HG02623 (cell line): ENCODE measurements around the gene STEEP1.
"Not testable (repeated sequence)": the region's sequence is repeated elsewhere in the genome, so short reads cannot be mapped to it uniquely, and the experiment has no call there.

Experiments
- ATAC-seq: cut with Tn5 transposase; IDR thresholded peaks from one replicate; pipeline ENCODE4 v1.9.1; 2021; ENCODE audit warnings: moderate library complexity; ENCODE audit not compliant: unreplicated experiment

Gene STEEP1

GRCh38 chrX:119537487-119537886 is 27.7 kb downstream of the STEEP1 start:
- ATAC-seq: no peak

- ATAC-seq: no peak
Observed at GRCh38 chrX:119529345-119530276, 35.6 kb downstream of the STEEP1 start.

DNA sequence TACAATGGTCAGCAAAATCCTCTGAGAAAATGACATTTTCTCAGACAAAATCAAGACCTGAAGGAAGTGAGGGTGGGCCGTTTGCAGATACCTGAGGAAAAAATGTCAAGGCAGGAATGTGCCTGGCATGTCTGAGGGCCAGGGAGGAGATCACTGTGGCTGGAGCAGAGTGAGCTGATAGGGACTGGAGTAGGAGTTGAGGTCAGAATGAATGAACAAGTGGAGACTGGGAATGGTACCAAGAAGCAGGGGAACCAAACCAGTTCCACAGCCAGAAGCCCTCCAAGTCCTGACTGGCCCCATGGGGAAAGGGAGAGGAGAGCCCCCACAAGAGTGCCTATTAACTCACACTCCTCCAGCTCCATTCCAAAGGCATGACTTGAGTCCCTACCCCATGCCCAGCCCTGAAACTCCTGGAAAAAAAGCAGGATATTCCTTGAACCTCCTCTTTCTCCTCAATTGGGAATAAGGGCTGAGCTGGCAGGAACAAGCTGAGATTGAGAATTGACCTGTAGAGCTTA is 41.5 kb downstream of the STEEP1 start:
- ATAC-seq: no peak

- ATAC-seq: no peak
Observed at GRCh38 chrX:119521246-119521645, 44.0 kb downstream of the STEEP1 start.

- ATAC-seq: no peak
Observed at GRCh38 chrX:119518371-119518770, 46.8 kb downstream of the STEEP1 start.

DNA sequence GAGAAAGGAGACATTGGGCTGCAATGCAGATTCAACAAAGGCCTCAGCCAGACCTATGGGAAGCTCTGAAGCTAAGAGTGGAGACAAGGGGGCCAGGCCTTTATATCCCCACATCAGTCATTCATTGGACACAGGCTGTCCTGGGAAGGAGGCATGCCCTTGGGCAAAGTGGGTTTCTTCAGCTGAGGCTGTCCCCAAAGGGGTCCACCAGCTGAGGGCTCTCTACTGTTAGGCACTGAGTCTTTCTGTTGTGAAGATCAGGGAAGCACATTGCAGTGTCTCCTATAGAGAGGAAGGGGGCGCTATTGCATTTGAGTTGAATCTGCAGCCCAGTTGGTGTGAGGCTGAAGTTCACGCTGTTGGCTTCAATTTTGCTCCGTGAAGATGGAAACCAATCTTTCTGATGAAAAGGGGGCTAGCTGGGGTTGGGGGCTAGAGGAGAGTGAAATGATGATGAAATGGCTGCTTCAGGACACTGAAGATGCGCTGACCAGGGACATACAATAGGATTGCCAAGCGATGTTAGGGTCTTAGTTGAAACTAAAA is 49.0 kb downstream of the STEEP1 start:
- ATAC-seq: no peak

DNA sequence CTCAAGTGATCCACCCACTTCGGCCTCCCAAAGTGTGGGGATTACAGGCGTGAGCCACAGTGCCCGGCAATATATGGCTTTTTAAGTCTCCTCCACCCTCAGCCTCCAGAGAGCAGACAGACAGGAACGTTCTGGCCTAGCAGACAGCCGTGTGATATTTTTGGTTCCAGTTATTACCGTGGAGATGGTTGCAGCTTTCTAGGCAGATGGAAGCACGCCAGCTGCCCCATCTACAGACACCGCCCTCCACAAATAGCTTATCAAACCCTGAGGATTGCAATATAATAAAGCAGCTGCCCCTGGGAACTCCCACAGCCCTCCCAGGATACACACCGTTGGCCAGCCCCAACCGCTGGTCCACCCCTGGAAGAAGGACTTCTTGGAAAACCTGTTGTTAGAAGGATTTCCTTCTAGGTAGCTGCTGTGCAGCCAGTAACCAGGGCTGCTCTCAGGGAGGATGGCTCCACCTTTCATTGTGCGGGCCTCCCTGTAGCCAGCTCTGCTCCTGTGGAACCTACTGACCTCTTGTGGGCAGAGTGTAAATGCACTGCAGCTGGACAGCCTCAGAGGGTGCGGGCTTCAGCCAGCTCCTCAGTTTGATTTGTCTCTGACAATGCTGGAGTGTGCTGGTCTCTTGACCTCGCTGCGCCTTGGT is 52.9 kb downstream of the STEEP1 start:
- no peak for ATAC-seq

DNA sequence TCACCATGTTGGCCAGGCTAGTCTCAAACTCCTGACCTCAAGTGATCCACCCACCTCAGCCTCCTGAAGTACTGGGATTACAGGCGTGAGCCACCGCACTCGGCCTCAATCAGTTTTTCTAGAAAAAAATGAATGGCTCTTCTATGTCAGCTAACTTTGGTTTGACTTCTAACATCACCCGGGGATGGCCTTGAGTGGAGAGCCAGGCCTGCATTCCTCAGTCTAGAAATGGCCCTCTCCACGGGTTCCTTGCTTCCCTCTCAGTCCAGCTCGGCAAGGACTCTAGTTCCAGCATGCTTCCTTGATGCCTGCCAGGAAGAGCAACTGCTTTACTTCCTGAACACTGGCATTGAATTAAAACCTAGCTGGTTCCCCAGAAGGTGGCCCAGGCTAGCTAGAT is 58.0 kb downstream of the STEEP1 start:
- no peak for ATAC-seq

GRCh38 chrX:119505945-119506344 is 59.3 kb downstream of the STEEP1 start:
- no peak for ATAC-seq

DNA sequence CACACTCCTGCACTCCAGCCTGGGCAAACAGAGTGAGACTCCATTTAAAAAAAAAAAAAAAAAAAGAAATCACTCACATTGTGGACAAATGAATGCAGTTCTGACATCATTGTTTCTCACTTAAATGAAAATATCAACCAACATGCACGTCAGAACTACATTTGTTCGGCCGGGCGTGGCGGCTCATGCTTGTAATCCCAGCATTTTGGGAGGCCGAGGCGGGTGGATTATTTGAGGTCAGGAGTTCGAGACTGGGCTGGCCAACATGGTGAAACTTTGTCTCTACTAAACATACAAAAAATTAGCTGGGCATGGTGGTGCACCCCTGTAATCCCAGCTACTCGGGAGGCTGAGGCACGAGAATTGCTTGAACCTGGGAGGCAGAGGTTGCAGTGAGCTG is 60.1 kb downstream of the STEEP1 start:
- not testable (repeated sequence) for ATAC-seq

DNA sequence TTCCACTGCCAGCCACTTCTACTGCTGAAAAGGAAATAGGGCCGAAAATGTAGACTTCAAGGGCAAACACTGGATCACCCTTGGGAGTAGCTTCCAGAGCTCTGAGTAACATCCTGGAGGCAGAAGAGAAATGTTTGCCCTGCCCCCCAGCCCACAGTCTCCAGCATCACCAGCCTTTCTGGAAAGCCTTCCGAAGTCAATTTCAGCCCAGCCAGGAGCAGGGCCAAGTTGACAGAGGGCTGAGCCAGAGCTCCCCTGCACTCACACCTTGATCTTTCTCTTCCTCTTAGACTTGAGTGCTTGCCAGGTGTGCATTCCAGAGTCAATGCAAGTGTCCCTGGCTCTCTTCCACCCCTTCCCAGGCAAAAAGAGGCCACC is 61.7 kb downstream of the STEEP1 start:
- no peak for ATAC-seq

GRCh38 chrX:119502727-119503483 is 62.3 kb downstream of the STEEP1 start:
- no peak for ATAC-seq

DNA sequence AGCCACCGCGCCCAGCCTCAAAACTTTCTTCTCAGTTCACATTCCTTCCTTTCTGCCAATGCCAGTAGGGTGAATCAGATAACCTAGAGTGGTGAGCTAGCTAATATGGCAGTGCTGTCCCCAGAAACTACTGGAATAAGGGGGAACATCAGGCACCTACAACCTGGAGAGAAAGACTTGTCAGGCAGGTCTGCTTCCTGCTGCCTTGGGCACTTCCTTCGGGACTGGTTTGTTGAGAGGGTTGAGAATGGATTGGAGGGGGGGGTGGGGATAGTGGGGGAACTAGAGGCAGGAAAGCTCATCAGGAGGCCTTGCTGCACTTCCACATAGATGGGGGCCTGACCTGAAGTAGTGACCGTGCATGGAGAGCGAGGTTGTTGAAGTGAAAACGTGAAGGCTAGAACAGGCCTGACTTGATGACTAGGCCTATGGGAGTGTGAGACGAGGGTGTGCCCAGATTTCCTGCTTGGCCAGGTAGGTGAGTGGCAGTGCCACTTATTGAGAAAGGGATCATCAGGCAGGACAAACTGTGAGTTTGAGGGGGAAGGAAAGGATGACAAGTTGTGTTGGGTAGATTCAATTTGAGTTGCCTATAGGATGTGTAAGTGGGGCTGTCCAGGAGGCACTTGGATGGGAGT is 63.6 kb downstream of the STEEP1 start:
- no peak for ATAC-seq

DNA sequence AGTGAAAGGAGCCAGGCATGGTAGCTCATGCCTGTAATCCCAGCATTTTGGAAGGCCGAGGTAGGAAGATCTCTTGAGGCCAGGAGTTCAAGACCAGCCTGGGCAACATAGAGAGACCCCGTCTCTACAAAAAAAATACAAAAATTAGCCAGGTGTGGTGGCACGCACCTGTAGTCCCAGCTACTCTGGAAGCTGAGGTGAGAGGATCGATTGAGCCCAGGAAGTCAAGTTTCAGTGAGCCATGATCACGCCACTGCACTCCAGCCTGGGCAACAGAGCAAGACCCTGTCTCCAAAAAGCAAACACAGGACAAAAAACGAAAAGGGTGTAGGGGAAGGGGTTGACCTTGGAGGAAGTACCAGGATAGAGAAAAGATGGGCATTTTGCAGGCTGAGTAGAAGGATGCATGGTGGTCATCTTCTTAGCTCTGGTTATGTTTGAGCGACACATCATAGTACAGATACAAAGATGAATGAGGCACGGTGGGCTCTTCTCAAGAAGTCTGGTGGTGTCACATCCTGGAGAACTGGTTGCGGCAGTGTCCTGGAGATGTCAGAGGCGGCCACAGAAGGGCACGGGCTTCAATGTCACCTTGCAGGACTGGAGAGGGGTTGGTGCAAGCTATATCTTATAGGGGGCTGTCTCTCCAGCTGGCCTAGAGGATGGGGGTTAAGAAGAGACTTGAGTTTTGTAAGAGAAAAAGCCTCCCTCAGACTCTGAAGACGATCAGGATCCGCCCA is 65.0 kb downstream of the STEEP1 start:
- no peak for ATAC-seq

DNA sequence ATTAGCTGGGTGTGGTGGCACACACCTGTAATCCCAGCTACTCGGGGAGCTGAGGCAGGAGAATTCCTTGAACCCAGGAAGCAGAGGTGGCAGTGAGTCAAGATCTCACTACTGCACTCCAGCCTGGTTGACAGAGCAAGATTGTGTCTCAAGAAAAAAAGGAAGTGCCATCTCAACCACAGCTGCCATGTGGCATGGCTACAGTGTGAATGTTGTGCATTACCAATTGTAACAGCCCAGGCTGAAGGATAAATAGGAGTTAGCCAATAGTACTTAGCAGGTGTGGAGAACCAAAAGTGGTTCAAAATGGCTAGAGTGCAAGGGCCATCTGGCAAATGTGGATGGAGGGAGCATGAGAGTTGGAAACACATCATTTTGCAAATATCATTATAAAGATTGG is 68.0 kb downstream of the STEEP1 start:
- ATAC-seq: no peak

DNA sequence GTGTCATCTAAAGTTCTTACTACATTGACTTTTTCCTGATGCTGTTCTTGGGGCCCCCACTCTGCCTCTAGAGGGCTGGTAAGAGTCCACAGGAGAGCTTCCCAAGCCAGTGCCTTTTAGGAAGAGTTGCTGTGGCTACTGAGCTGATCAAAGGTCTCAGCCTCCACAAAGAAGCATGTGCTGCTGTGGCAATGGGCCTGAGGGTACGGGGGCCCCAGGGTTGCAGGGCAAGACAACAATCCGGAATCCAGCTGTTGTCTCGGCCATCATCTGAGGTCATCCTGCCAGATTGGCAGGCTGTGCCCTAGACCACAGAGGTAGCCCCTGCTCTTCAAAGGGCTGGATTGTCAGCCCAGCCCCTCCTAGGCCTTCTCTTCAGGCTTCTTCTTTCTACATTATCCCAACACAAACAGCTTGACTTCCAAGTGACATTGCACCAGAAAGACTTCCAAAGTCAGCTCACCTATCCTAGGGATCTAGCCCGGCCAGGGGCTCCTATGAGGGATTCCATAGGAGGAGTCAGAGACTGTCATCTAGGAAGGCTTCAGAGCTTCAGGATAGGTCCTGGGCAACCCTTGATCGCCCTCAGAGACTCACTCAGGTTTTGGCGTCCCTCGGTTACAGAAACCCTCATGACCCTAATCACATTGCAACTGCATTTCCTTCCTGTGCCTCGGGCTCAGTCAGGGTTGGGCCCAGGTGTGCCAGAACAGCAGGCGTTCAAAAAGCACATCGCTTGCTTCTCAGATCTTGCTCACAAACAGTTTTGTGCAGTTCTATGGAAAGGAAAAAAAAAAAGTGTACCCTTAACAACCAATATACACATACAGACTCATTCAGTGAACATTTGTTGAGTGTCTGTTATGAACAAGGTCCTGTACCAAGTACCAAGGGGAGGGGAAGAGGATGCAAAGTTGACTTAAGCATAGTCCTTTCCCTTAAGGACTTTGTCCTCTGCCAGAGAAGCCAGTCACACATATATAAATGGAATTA is 69.2 kb downstream of the STEEP1 start:
- ATAC-seq: no peak

DNA sequence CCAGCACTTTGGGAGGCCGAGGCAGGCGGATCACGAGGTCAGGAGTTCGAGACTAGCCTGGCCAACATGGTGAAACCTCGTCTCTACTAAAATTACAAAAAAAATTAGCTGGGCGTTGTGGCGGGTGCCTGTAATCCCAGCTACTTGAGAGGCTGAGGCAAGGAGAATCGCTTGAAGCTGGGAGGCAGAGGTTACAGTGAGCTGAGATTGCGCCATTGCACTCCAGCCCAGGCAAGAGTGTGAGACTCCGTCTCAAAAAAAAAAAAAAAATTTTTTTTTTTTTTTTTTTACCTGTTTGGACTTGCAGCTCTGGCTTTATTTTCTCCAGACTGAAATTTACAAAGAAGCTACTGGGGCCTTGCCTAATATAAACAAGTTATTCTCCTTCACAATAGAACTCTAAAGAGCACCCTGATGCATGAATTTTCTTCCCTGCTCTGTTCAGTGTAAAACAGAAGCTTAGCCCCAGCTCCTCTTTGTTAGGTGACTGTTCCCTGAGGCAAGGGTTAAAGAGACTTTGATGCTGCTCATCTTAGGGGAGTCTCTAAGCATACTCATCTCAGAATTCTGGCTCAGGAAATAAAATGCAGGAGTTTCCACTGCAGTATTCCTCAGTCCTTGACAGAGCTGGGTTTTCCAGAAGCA is 71.2 kb downstream of the STEEP1 start:
- not testable (repeated sequence) for ATAC-seq

DNA sequence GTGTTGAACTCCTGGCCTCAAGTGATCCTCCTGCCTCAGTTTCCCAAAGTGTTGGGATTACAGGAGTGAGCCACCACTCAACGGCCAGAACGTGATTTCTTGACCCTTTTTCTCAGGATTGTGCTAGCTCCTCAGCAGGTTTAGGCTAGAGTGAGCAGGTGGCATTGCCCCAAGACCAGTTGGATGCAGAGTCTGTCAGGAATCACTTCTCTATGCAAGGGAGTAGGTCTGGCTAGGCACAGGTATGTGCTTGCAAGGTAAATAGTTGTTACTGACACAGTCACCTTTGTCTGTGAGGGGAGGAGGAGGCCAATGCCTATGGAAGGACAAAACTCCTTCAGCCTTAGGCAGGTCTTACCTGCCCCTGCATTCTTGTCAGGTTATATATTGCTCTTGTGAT is 72.7 kb downstream of the STEEP1 start:
- ATAC-seq: no peak
